ENCODE data around the gene NAP1L4.
A peak's percentile ranks its signal among the peaks of the same experiment; 100 is the strongest.

The NAP1L4 gene

GRCh38 chr11:3022300-3022967 lies 30.3 kb upstream of the NAP1L4 start:
- peaks cover 36% of the 10 kb centered on the region for H3K36me3 Mint-ChIP-seq (ENCODE audit: low read depth)
- no peak for TF ChIP-seq CTCF (IDR thresholded peaks at IDR 0.05; ENCODE audit: unreplicated experiment in 3 of 3)
- no peaks in the 10 kb centered on the region for H3K9me3 Mint-ChIP-seq
- no peak overlapping the region for H3K4me3 Mint-ChIP-seq
- H3K27me3 Mint-ChIP-seq (ENCODE audit: low read depth): no peaks in the 10 kb centered on the region
- H3K4me1 Mint-ChIP-seq: peaks cover 6% of the 10 kb centered on the region
- no peak overlapping the region for H3K27ac Mint-ChIP-seq

- peaks cover 6% of the 10 kb centered on the region for H3K4me1 Mint-ChIP-seq
- H3K27ac Mint-ChIP-seq: no peak overlapping the region
- H3K4me3 Mint-ChIP-seq: no peak overlapping the region
- no peaks in the 10 kb centered on the region for H3K9me3 Mint-ChIP-seq
- H3K36me3 Mint-ChIP-seq (ENCODE audit: low read depth): peaks cover 32% of the 10 kb centered on the region
- peak; percentile 56 to 60 (median 57) for TF ChIP-seq CTCF (IDR thresholded peaks at IDR 0.05; ENCODE audit: unreplicated experiment in 3 of 3)
- no peaks in the 10 kb centered on the region for H3K27me3 Mint-ChIP-seq (ENCODE audit: low read depth)
Observed at GRCh38 chr11:3021125-3021524, 29.0 kb upstream of the NAP1L4 start.

- no peak for TF ChIP-seq CTCF (IDR thresholded peaks at IDR 0.05; ENCODE audit: unreplicated experiment in 3 of 3)
- Mint-ChIP-seq H3K36me3 (ENCODE audit: low read depth) (peaks cover 29% of the 10 kb centered on the region), H3K27ac (no peak overlapping the region), H3K4me3 (no peak overlapping the region), H3K4me1 (peaks cover 6% of the 10 kb centered on the region), H3K9me3 (no peaks in the 10 kb centered on the region), H3K27me3 (ENCODE audit: low read depth) (no peaks in the 10 kb centered on the region)
Observed at GRCh38 chr11:3020011-3020410, 27.9 kb upstream of the NAP1L4 start.

- Mint-ChIP-seq H3K4me1 (peaks cover 6% of the 10 kb centered on the region), H3K27me3 (ENCODE audit: low read depth) (no peaks in the 10 kb centered on the region), H3K9me3 (no peaks in the 10 kb centered on the region), H3K4me3 (no peak overlapping the region), H3K27ac (no peak overlapping the region), H3K36me3 (ENCODE audit: low read depth) (peaks cover 29% of the 10 kb centered on the region)
- TF ChIP-seq CTCF (IDR thresholded peaks at IDR 0.05; ENCODE audit: unreplicated experiment in 3 of 3): no peak
Observed at GRCh38 chr11:3018596-3018995, 26.5 kb upstream of the NAP1L4 start.

- no peaks in the 10 kb centered on the region for H3K27me3 Mint-ChIP-seq (ENCODE audit: low read depth)
- no peak for TF ChIP-seq CTCF (IDR thresholded peaks at IDR 0.05; ENCODE audit: unreplicated experiment in 3 of 3)
- H3K4me1 Mint-ChIP-seq: no peaks in the 10 kb centered on the region
- no peak overlapping the region for H3K4me3 Mint-ChIP-seq
- H3K9me3 Mint-ChIP-seq: no peaks in the 10 kb centered on the region
- H3K27ac Mint-ChIP-seq: no peak overlapping the region
- H3K36me3 Mint-ChIP-seq (ENCODE audit: low read depth): peaks cover 21% of the 10 kb centered on the region
Observed at GRCh38 chr11:3016861-3017260, 24.7 kb upstream of the NAP1L4 start.

- Mint-ChIP-seq H3K27me3 (ENCODE audit: low read depth) (no peaks in the 10 kb centered on the region), H3K4me1 (no peaks in the 10 kb centered on the region), H3K27ac (no peak overlapping the region), H3K9me3 (no peaks in the 10 kb centered on the region), H3K36me3 (ENCODE audit: low read depth) (peaks cover 24% of the 10 kb centered on the region), H3K4me3 (no peak overlapping the region)
- TF ChIP-seq CTCF (IDR thresholded peaks at IDR 0.05; ENCODE audit: unreplicated experiment in 3 of 3): no peak
Observed at GRCh38 chr11:3015796-3016195, 23.7 kb upstream of the NAP1L4 start.
